Right cardiac atrium (tissue), 5 donors: ENCODE measurements around the gene IRX6. TPM values are rescaled to one million over a fixed set of nuclear protein-coding genes. Genes with fewer than 3 reads are reported as not detected.

Source experiments
- ATAC-seq, 2 donors: fragments of 200-7000 bp; cut with Tn5 transposase; one replicate each; pipeline versions ENCODE4 v1.8.0 to v1.9.1; 2020; ENCODE audit warnings: moderate library complexity in 2 of 2, mild to moderate bottlenecking in 1 of 2
- DNase-seq, 3 donors: peaks; one replicate each; pipeline ENCODE4 v3.0.0-alpha.2; 2020
- H3K27ac ChIP-seq: one replicate; pipeline ENCODE4 v1.5.1; 2013; ENCODE audit warnings: mild to moderate bottlenecking, low read length, control low read depth, moderate library complexity
- H3K27me3 ChIP-seq: one replicate; pipeline ENCODE4 v1.6.1; 2013; ENCODE audit not compliant: control insufficient read depth, insufficient read depth
- H3K4me1 ChIP-seq: one replicate; pipeline ENCODE4 v1.6.1; 2013; ENCODE audit warnings: low read length; ENCODE audit not compliant: control insufficient read depth, insufficient read depth
- H3K4me3 ChIP-seq: one replicate; pipeline ENCODE4 v1.5.1; 2013; ENCODE audit warnings: low read length, control low read depth
- H3K9me3 ChIP-seq: one replicate; pipeline ENCODE4 v1.6.1; 2013; ENCODE audit warnings: low read length; ENCODE audit not compliant: control insufficient read depth
- WGBS: extraction: QIAGEN DNeasy Blood & Tissue Kit; methylation state at CpG from one replicate; pipeline ENCODE4 v1.1.7; 2013; 5-methylcytosine and 5-hydroxymethylcytosine counted together
- intact Hi-C, 4 donors: fragments of 100-400 bp; cut with DNase I; formaldehyde crosslinking; loops; one replicate each; pipeline versions ENCODE4 v1.11.0 to v1.14.0; 2022 to 2023
- polyA plus RNA-seq: library from polyadenylated mRNA; stranded (reverse); fragments of 200-250 nt; gene quantifications from one replicate; pipeline ENCODE4 v1.2.3, GENCODE V29; 2013
- total RNA-seq, 4 donors: library from RNA; stranded (reverse); fragmentation: NEBNext Ultra II Directional; extraction: Animal tissue kit (Norgen Biotek cat#: 25700); gene quantifications; one replicate each; pipeline ENCODE4 v1.2.1, GENCODE V29; 2021
- donor health status: healthy with polysubstance abuse.
- donor health status: DM: no; HTN: yes; CAD: no.
- donor health status: DM: no; HTN: no; CAD: no.
- donor health status: DM: no; HTN: yes; CAD: no; lungs with severe emphysema.
- donor health status: DM: yes; HTN: yes; CAD: no.

The IRX6 gene
- total and polyA plus RNA-seq, 5 donors: 0.02 to 0.19 TPM; not detected in 3

DNA sequence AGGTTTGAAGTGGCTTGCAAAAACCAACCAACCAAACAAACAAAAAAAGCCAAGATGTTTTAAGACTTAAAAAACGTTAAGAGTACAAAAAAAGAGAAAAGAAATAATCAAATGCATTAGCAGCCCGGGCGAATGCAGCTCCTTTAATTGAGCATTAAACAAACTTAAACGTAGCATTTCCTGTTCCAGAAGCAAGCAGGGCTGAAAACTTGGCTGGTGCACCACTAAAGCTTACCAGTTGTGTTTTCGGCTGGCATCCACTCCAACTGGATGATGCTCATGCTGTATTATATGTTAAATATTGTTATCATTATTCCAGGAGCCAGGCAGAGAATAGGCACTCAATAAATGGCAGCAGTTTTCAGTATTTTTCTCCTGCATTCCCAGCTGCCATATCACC, 45.1 kb downstream of the IRX6 start:
- ATAC-seq: no peak
- no peak for DNase-seq
- Histone ChIP-seq H3K27ac (no peak overlapping the region), H3K27me3 (no peaks in the 10 kb centered on the region), H3K9me3 (no peaks in the 10 kb centered on the region), H3K4me1 (no peaks in the 10 kb centered on the region), H3K4me3 (no peak overlapping the region)
- 48% methylated on average over 5 of the region's 5 CpGs for WGBS
- intact Hi-C loops: no loop called here

DNA sequence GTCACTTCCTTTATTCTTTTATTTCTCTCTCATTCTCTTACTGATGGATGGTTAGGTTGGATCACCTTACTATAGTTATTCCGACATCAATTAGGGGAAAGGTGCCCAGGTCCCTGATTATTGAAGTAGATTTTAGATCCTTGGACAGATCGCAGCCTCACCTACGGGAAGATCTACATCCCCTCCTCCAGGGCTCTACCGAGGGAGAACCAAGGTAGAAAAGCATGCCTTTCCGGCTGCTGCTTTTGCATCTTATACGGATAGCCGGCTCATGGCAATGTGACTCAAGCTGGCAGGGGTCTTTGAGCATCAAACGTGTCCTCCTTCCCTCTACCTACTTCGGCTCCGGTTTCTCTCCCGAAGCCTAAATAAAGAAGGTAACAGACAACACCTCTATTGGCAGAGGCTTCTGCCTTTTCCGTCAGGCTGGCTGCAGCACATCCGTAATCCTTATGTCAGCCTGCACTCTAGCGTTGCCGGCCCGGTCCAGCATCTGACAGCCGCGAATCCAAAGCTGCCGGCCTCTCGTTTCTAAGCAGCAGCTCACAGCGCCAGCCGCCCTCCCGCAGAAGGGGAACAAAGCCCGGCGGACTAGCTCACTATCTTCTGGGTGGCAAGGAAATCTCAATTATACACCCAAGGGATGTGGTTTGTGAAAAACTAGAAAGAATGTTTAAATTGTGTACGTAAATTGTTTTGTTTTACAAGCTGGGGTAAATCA, 46.9 kb downstream of the IRX6 start:
- WGBS: 10% methylated on average over 26 of the region's 26 CpGs
- Histone ChIP-seq H3K27me3 (no peaks in the 10 kb centered on the region), H3K4me1 (no peaks in the 10 kb centered on the region), H3K9me3 (no peaks in the 10 kb centered on the region), H3K27ac (no peak overlapping the region), H3K4me3 (no peak overlapping the region)
- intact Hi-C loops: no loop called here
- DNase-seq (peak; percentile 63 to 88 (median 86)), ATAC-seq (peak; percentile 89)

DNA sequence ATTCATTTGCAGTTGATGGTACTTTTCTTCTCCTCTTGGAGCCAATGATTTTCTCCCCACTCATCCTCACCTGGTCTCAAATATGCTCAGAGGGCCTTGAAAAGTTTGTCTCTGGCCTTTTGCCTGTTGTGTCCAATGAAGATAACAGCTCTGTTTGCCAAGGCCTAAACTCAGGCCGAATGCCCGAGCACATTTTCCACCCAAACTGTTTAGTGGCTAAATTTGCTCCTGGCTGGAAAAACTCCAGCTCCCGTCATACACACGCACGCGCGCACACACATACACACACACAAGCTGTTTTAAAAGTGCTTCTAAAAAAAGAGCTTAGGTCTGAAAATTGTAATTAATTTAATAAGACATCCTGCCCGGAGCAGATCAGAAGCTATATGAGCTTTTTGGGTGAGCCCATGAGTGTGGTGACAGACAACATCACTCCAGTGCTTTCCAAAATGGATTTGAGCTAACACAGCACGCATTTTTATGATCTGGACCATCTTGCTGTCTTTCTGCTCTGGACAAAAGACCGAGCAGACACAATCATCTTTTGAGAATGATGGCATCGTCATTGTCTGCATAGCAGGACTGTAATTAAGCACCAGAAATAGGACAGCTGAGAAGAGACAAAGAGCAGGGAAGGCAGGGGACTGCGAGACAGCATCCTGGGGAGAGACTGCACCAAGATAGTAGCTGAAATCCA, 48.9 kb downstream of the IRX6 start:
- intact Hi-C loops: no loop called here
- H3K4me1 ChIP-seq: no peaks in the 10 kb centered on the region
- DNase-seq: peak; percentile 39 to 47 (median 45)
- peak overlapping the region; percentile 77 for H3K27ac ChIP-seq
- no peaks in the 10 kb centered on the region for H3K27me3 ChIP-seq
- no peaks in the 10 kb centered on the region for H3K9me3 ChIP-seq
- ATAC-seq: peak; percentile 36 to 48
- H3K4me3 ChIP-seq: no peak overlapping the region
- 58% methylated on average over 12 of the region's 12 CpGs for WGBS

DNA sequence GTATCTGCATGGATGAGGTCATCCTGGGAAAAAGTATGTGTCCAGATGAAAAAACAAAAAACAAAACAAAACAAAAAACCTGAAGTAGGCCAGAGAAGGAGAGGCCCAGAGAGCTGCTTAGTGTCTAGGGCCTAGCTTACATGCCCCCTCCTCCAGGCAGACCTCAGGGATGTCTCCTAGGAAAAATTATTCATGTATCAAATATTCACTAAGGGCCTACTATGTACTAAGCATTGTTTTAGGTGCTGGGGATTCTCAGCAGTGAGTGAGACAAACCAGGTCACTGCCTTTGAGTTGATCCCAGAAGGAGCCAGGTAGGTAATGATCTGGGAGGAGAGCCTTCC, 49.5 kb downstream of the IRX6 start:
- Histone ChIP-seq H3K27me3 (no peaks in the 10 kb centered on the region), H3K4me3 (no peak overlapping the region), H3K9me3 (no peaks in the 10 kb centered on the region), H3K27ac (peak overlapping the region; percentile 77), H3K4me1 (no peaks in the 10 kb centered on the region)
- ATAC-seq: peak in 1 of 2 donors; percentile 28
- intact Hi-C loops: no loop called here
- DNase-seq: no peak

DNA sequence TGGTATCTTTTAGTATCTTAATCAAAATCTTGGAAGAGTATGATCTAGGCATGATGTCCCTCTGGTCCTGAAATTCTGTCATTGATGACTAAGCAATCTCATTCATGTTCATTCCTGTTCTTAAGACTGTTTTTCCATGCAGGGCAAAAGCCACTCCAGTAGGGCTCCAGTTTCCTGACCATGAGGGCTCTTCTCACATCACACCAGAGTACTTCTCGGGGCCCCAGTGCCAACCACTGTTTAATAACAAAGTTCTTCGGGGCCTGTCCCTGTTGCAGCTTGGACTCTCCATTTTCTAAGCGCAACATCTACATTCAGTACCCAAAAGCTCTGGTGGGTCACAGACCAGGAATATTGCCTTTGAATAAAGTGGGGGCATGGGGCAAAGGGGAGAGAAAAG, 52.0 kb downstream of the IRX6 start:
- Histone ChIP-seq H3K9me3 (no peaks in the 10 kb centered on the region), H3K27ac (no peak overlapping the region), H3K4me1 (no peaks in the 10 kb centered on the region), H3K27me3 (no peaks in the 10 kb centered on the region), H3K4me3 (no peak overlapping the region)
- 93% methylated on average over 3 of the region's 3 CpGs for WGBS
- ATAC-seq (no peak), DNase-seq (no peak)
- intact Hi-C loops: no loop called here

DNA sequence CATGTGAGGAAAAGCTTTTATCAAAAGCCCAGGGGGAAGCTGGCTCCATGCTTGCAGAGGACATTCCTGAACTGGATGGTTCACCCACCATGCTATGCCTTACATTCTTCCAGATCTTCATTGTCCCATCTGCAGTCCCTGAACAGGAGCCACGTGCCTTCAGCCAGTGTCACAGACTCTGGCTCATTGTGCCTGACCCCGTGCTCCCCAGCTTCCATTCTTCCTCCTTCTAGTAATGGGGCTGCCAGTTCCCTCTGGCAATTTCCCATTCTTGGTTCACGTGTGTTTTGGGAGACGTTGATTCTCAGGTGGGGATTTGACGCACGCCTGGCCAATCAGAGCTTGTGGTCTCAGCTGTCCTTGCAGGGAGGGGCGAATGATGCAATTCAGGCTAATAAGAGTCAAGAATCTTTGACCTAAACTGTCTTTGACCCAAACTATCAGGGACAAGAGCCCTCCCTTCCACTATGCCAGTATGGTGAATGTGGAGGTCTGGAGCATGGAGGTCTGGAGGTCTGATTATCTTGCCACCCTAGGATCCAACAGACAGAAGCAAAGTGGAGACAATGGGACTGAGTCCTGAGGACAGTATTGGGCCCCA, 52.7 kb downstream of the IRX6 start:
- ATAC-seq: no peak
- WGBS: 86% methylated on average over 7 of the region's 7 CpGs
- Histone ChIP-seq H3K4me1 (no peaks in the 10 kb centered on the region), H3K27ac (no peak overlapping the region), H3K27me3 (no peaks in the 10 kb centered on the region), H3K9me3 (no peaks in the 10 kb centered on the region), H3K4me3 (no peak overlapping the region)
- intact Hi-C loops: no loop called here
- no peak for DNase-seq

DNA sequence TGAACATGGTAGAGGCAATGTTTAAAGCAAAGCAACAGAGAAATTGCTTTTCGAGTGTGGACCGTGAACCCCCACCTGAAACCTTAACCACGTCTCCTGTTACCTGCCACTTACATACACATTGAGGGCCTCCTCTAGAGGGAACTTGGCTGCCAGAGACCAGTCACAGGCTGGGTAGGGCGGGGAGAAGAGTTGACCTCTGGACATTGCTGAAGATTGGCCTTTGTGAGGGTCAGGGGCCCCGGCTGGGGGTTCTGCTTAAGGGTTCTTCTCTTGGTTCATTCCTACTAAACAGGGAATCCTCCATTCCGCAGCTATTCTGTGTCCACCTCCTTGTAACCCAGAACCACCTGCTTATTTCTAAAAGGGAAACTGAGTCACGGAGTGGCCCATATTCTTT, 53.8 kb downstream of the IRX6 start:
- ATAC-seq (no peak), DNase-seq (no peak)
- no peaks in the 10 kb centered on the region for H3K9me3 ChIP-seq
- intact Hi-C loops: no loop called here
- no peak overlapping the region for H3K27ac ChIP-seq
- no peaks in the 10 kb centered on the region for H3K27me3 ChIP-seq
- WGBS: 83% methylated on average over 7 of the region's 7 CpGs
- H3K4me1 ChIP-seq: no peaks in the 10 kb centered on the region
- no peak overlapping the region for H3K4me3 ChIP-seq

DNA sequence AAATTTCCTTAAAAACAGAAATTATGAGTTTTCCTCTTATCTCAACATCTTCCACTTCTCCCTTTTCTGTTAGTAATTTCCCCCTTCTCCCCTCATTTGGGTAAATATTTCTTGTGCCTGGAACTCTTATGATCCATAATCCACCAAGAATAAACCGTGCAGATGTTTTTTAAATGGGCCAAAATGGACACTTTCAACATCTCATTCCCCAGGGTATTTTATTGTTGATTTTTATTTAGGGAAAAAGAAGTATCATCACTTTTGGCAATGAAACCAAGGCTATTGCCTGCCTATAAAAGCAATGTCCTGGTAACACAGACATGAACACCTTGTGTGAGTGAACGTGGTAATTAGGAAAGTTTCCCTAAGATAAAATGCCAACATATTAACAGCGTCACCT, 54.6 kb downstream of the IRX6 start:
- no peaks in the 10 kb centered on the region for H3K27me3 ChIP-seq
- ATAC-seq (no peak), DNase-seq (no peak)
- H3K27ac ChIP-seq: no peak overlapping the region
- WGBS: 72% methylated on average over 3 of the region's 3 CpGs
- H3K9me3 ChIP-seq: no peaks in the 10 kb centered on the region
- intact Hi-C loops: no loop called here
- no peaks in the 10 kb centered on the region for H3K4me1 ChIP-seq
- no peak overlapping the region for H3K4me3 ChIP-seq

DNA sequence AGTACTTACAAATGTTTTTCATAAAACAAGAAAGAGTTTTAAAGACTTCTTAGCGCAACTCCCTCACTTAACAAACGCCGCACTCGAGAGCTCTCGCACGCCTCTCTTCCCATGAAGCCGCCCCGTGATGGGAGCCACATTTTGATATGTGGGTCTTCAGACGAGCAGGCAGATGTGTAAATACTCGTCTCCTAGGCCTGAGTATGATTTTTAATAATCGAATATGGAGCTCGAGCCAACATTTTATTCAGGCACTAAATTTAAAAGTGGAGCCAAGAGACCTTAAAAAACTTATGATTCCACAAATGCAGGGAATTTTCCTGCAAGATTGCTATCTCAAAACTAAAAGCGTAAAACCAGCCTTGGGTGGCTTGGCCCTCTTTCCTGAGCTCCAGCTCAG, 55.4 kb downstream of the IRX6 start:
- ATAC-seq (no peak), DNase-seq (no peak)
- H3K27me3 ChIP-seq: no peaks in the 10 kb centered on the region
- no peak overlapping the region for H3K4me3 ChIP-seq
- no peak overlapping the region for H3K27ac ChIP-seq
- 92% methylated on average over 13 of the region's 13 CpGs for WGBS
- H3K4me1 ChIP-seq: no peaks in the 10 kb centered on the region
- intact Hi-C loops: no loop called here
- H3K9me3 ChIP-seq: no peaks in the 10 kb centered on the region

DNA sequence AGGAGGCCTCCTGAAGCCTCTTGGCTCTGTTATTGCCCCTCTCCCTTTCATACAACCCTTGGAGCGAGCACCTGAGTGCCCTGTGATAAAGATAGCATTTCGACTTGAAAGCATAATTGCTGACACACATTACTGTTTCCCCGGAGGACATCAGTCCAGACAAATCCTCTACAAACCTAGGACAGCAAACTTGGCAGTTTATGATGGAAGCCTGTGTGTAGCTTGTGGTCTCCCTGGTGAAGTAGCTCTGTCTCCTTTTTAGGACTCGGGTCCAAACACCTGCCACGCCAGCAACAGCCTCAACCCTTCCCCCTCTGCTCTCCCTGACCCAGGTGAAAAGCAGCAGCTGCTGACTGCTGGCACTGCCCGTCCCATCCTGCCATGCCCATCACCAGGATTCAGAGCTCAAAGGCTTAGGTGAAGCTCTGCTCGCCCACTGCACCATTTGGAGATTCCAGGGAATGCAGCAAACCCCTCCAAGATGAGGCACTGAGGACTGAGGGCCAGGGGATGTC, 55.9 kb downstream of the IRX6 start:
- no peaks in the 10 kb centered on the region for H3K9me3 ChIP-seq
- no peaks in the 10 kb centered on the region for H3K27me3 ChIP-seq
- no peak overlapping the region for H3K27ac ChIP-seq
- no peak overlapping the region for H3K4me3 ChIP-seq
- intact Hi-C loops: no loop called here
- H3K4me1 ChIP-seq: no peaks in the 10 kb centered on the region
- ATAC-seq: no peak
- 80% methylated on average over 7 of the region's 7 CpGs for WGBS
- no peak for DNase-seq
